HG02973 (cell line): ENCODE measurements around the gene AP5B1.

Experiments
- ATAC-seq: cut with Tn5 transposase; IDR thresholded peaks from one replicate; pipeline ENCODE4 v1.9.1; 2021; ENCODE audit warnings: moderate library complexity; ENCODE audit not compliant: unreplicated experiment

The AP5B1 gene

DNA sequence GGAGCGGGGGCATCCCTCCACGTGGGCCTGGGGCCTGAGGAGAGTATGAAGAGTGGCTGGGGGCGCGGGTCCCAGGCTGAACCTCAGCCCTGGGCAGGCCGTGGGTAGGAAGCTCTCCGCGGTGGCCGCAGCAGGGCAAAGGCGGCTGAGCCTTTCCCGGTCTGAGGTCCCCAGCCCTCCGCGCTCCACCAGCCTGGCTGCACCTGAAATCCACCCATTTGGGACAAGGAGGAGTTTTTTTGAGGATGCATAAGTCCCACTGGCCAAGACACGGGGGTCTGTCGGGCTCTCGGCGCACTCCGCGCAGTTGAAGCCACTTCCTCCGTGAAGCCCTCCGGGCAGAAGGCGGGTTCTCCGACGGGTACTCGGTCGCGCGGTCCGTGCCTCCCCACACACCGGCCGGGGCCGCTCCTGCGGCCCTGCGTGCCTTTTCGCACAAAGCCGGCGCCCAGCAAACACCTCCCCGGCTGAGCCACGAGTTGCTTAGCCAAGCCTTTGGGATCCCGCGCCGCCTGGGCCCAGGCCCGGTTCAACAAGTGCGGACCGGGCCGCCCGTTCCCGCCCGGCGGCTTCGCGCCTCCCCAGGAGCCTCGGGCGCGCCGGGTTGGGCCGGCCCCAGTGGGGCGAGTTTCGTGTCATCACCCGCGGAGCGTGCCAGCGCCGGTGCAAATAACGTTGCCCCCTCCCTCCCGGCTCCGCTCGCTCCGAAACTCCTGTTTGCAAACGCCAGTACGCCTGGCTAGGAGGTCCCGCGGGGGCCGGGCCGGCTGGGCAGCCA is 5.4 kb upstream of the AP5B1 start:
- ATAC-seq: no peak

DNA sequence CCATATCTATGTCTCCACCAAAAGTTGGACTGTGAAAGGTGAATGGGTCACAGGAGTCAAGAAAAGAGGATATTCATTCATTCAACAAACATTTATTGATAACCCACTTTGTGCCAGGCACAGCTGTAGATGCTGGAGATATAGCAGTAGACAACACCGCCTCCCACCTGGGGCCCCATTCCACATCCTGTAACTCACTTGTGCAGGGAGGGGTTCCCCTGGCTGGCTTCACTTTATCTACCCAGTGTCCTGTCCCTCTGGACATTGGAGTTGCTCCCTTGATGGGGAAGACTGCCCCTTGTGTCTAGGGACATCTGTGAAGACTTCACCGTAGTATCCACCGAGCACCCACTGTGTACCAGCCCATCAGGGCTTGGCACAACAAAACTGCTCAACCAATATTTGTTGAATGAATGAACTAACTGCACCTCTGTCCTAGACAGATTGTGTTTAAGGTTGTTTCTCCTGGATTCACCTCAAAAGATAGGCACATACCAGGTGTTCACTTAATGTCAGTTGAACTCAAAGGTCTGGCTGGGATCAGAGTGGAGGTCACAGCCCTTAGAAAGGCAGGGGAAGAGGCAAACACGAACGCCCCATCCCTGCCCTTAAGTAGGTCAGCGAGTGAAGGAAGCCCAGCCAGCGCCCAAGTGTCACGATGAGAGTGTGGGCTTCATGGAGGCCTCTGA is 4.7 kb upstream of the AP5B1 start:
- no peak for ATAC-seq

DNA sequence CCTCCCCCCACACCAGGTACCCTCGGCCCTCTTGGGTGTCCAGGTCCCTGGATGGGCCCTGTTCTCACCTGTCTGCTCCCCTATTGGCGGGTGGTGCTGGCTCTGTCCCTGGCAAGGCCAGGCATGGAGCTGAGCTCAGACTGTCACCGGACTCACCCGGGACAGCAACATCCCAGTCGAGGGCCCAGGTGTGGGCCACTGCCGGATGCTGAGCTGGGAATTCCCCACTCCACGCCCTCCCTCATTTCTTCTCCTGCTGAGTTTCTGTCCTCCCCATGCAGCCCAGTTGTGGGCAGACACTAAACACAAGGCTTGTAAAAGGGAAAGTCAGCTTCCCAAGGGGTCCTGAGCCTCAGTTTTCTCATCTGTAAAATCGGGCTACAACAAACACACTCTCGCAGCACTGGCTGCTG is 2.0 kb upstream of the AP5B1 start:
- ATAC-seq: no peak

DNA sequence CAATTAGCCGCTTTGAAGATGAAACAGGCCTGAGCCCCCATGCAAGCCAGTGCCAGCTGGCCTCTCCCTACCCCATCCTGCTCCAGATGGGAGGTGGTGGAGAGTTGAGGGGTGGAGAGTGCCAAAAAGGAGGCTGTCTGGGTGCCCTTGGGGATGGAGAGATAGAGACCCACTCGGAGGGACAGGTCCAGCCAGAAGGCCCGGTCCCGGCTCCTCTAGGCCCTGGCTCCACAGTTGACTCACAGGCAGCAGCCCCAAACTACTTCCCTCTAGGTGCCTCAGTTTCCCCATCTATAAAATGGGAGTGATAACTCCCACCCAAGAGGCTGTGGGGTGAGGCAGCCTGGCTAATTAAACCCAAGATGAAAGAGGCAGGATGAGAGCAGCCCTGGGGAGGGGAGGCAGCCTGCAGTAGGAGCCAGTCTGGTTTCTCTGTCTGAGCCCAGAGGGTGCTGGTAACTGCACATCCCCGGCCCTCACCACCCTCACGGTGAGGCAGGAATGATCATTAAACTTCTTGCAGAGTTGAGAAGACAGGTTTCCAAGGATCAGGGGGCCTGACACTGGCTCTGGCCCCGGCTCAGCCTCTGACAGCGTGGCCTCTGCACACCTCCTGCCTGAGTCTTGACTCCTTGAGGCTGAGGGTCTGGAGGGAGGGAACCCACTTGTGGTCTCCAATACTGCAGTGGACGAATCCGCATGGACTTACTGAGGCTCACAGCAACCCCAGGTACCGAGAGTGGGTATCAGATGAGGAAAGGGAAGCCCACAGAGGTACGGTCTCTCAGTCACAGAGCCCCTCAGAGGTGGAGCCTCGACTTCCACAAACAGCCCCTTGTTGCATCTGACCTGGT is 1.4 kb upstream of the AP5B1 start:
- ATAC-seq: no peak

DNA sequence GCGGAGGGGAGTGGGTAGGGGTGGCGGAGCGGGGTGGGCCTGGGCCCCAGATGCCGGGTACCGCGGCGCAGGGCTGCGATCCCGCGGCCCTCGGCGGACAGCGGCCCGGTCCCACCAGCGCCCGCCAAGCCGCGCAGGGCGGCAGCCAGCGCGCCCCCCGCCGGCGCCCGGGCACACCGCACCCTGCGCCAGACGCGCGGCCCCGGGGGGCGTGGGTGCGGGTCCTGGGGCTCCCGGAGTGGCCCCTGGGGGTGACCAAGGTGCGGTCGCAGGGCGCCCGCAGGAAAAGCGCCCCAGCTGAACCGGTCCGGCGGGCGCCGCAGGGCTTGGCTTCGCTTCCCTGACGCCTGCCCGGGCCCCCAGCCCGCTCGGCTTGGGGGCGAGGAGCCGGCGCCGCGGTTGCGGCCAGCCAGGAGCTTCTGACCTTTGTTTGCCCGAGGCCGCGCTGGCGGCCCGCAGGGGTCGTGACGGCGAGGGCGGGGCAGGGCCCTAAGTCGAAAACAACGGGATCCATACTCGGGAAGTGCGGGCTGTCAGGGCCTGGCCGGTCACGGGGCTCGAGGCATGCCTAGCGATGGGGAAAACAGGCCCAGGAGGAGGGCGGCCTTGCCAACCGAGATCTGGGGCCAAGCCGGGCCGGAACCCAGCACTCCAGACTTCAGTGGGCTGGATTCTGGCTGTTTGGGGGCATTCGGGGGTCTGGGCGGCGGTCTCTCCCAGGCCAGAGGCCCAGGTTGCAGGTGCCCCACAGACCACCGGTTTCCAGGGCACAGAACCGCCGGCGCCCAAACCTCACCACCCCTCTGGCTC is 581 bp upstream of the AP5B1 start:
- peak; percentile 18 for ATAC-seq

DNA sequence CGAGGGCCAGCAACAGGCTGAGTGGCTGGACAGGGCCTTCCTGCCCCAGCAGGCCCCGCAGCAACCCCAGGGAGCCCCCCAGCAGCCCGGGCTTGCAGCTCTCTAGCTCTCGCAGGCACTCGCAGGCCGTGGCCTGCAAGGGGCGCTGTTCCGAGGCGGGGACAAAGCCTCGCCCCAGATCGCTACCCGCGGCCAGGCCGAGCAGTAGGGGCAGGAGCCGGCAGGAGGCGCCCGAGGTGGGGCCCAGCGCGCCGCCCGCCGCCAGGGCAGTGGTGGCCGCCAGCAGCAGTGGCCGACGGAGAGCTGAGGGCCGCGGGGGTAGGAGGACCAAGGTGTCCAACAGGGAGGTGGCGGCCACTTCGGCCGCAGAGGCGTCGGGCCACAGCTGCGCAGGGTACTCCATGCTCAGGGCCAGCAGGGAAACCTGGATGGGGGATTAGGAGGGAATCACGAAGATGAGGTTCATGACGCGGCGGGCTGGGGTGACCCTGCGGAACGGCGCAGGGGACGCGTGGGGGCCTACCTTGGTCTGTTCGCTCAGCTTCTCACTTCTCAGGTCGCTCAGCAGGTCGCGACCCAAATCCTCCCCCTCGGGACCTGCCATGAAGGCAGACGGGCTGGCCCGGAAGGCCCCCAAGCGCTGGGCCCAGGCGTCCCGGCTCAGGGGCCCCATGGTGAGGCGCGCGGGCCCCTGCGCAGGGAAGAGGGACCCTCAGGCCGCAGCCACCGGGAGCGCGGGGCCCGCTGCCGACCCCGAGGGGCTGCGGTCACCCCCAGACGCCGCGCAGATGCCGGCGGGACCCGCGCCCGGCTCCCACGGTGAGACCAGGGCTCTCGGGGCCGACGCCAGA is 632 bp downstream of the AP5B1 start:
- peak; percentile 45 for ATAC-seq

DNA sequence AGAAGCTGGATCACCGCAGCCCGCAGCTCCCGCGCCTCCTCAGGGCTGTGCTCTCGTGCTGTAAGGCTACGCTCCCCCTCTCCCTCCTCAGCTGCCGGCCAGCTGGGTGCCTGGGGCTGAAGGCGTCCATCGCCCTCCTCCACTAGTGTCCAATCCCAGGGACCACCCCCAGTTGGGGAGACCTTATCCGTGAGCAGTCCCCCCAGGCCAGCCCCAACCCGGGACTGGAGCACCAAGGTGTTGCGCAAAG is 1.2 kb downstream of the AP5B1 start:
- ATAC-seq: no peak

DNA sequence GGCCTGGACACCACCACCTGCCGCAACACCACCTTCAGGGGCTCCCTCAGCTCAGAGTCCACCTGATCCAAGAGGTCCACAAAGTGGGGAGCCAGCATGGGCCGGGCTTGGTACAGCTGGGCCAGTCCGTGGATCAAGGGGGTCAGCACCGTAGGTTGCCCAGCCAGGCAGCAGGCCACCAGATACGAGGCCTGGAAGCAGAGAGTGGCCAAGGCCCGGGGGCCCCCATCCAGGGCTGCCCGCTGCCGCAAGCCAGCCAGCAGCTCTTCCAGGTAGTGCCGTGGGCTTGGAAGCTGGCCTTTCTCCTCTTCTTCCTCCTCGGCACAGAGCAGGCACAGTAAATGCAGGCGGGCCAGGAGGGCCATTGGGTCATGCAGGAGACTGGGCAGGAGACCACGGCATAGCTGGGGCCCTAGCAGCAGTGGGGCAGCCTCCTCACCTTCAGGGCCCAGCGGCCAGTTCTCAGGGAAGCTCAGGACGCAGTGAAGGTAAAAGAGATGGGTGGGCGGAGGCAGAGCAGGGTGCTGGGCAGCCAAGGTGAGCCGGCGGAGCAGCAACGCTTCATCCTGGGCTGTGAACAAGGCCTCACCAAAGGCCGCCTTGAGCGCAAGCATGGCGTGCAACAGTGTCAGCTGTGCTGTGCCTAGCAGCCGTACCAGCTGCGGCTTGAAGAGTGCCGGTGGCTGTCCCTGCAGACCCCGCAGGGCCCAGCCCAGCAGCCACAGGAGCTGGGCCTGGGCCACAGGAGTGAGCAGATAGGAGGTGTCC is 1.7 kb downstream of the AP5B1 start:
- ATAC-seq: no peak

DNA sequence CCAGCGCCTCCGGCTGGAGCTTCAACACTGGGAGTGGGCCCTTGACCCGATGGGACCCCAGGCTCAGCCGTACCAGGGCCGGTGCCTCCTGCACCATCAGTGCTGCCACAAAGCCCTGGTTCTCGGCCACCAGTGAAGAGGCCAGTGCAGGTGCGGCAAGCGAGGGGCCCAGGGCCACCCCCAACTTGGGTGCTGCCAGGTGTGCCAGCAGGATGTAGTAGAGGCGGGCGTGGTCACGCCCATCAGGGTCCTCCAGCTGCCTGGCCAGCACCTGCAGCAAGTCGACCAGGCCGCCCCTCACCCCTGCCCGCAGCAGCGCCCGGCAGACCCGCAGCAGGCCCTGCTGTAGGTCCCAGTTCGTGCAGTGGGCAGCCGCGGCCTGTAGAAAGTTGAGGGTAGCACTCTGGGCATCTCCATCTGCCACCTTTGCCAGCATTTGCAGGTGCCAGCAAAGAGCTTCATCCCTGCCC is 2.3 kb downstream of the AP5B1 start:
- ATAC-seq: no peak

DNA sequence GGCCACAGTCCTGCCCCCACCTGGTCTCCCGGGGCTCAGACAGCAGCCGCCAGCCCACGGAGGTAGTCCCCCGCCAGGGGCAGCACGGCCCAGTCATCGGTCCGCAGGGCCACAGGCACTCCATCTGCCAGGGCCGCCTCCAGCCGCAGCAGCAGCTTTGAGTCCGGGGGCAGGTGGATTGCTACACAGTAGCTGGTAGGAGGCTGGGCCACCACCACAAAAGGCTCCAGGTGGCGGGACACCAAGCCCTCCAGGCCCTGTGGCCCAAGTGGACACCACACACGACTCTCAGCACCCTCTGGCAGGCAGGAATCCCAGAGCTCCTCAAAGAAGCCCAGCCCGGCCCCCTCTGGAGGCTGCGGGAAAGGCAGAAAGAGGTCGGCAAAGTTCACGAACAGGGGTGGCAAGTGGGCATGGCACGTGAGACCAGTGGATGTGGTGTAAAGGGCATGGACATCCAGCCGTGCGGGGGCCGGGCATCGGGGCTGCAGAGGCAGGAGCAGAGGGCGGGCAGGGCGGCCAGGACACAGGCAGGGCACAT is 2.9 kb downstream of the AP5B1 start:
- no peak for ATAC-seq

DNA sequence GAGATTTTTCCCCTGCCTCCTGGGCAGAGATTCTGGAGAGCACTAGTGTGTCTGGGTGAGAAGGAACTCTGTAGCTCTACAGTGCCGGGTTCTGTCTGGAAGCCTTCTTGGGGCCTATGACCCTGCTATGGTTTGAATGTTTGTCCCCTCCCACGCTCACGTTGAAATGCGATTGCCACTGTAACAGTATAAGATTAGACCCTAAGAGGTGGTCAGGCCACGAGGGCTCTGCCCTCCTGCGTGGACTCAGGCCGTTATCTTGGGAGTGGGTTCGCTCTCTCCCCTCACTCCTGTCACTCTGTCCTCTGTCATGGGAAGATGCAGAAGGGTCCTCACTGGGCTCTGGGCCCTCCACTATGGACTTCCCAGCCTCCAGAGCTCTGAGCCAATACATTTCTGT is 3.5 kb downstream of the AP5B1 start:
- no peak for ATAC-seq

DNA sequence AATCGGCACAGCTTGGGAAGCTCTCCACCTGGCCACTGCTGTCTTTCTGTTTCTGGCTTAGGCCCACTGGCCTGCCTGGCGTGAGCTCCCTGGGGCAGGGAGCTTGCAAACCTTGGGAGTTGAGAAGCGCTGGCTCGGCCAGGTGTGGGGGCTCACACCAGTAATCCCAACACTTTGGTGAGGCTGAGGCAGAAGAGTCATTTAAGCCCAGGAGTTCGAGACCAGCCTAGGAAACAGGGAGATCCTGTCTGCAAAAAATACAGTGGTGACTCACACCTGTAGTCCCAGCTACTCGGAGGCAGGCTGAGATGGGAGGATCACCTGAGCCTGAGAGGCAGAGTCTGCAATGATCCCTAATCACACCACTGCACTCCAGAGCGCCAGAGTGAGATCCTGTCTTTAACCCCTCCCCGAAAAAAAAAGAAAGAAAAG is 4.0 kb downstream of the AP5B1 start:
- ATAC-seq: no peak

DNA sequence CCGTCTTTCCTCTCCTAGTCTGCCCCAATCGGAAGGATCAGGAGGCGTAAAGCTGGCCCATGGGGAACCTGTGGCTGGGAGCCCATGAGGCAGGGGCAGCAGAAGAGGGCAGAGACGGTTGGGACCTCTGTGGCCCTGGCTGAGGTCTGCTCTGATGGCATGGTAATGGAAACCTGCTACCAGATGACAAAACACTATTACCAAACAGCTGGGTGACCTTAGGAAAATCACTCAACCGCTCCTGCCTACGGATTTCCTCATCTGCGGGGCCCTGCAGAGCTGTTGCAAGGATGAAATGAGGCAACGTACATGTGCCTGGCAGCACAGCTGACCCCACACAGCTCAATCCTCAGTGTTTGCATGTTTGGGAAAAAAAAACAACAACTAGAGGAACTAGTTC is 4.6 kb downstream of the AP5B1 start:
- ATAC-seq: no peak

DNA sequence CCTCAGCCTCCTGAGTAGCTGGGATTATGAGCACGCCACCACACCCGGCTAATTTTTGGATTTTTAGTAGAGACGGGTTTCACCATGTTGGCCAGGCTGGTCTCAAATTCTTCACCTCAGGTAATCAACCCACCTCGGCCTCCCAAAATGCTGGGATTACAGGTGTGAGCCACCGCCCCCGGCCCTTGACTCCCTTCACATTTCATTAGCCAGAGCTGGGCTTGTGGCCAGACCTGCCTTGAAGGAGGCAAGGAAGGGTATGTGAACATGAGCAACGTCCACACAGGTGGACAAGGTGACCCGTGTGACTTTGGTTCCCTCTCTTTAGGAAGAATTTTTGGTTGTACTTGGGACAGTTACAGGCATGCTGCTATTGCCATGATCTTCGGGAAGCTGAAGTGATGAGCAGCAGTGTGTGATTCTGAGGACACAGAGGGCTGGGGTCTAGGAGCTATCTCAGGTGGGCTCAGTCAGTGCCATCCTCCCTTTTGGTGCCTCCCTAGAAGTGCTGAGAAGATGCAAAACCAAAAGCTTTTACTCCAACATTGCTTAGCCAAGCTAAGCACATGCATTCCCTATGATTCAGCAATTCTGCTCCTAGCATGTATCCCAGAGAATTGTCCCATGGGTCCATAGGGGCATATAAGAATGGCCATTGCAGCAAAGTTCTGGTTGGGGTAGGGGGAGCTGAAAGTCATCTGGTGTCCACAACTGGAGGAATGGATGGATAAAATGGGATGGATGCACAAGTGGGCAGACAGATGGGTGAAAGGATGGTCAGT is 6.1 kb downstream of the AP5B1 start:
- no peak for ATAC-seq

DNA sequence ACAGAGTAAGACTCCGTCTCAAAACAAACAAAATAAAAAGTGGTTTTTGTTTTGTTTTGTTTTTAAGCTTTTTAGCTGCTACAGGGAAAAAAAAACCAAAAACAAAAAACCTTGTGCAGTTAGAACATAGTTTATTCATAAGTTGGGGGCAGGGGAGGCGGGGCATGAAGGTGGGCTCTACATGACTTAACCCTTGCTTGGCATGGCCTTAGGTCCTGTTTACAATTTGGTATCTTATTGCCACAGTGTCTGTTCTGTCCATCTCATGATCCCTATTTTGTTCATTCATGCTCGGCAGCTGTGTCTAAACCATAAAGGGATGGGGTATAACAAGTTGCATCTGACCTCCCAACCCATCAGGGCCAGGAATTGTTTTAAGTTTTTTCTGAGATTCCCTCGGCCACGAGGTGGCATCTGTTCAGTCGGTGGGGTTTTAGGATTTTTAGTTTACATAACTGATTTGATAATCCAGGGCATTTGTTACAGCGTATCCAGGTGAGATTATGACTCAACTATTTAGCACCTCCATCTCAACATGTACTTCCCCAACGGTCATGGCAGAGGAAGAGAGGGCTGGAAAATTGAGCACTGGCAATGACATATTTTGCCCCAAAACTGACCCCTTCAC is 6.9 kb downstream of the AP5B1 start:
- no peak for ATAC-seq

DNA sequence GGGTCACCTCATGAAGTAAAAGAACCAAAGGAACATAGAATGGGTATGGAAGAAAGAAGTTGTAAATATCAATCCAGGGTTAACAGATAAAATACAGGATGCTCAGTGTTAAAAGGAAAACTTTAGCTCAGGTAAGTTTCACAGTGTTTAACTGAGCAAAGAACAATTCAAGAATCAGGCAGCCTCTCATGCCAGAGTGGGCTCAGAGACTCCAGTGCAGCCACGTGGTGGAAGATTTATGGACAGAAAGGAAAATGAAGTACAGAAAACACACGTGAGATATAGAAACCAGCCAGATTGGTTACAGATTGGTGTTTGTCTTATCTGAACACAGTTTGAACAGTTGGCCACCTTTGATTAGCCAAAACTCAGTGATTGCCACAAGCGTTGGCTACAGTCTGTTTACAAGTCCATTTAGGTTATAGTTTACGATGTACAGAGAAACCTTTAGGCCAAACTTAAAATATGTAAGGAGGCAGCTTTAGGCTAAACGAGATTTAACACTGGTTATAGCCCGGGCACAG is 9.1 kb downstream of the AP5B1 start:
- no peak for ATAC-seq

DNA sequence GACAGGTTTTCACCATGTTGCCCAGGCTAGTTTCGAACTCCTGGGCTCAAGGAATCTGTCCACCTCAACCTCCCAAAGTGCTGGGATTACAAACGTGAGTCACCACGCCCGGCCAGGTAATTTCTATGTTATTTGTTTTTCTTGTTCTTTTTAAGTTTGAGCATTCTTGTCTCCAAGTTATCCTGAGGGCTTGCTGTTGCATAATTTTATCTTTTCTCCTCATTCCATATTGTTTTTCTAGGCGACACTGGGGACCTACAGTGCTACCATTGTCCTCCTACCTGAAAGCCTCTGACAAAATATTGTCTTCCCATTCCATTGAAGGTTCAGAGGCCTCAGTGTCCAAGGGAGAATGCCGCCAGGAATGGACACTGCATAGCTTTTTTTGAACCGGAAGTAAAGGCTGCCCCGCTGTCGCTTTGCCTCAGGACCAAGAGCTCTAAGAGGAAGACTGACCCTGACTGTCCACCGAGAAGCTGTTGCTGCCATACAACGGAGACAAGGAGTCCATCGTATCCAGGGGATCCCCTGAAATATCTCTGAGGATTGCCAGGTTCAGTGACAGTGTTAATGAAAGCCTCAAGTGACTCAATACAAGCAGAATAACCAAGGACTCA is 9.7 kb downstream of the AP5B1 start:
- ATAC-seq: no peak
